MM.1S (cell line): Measurements from ENCODE around the gene KRTAP10-1.
"Not testable (repeated sequence)": the region's sequence is repeated elsewhere in the genome, so short reads cannot be mapped to it uniquely, and the experiment has no call there.

Experiments used
- CTCF ChIP-seq: fragments of 300-600 bp; sonication (generic); IDR thresholded peaks from 2 replicates; pipeline ENCODE4 v1.5.1; 2016; ENCODE audit warnings: antibody characterized with exemption, low read length, mixed read lengths
- EZH2 ChIP-seq: fragments of 300-600 bp; sonication (generic); optimal IDR thresholded peaks from 2 replicates; pipeline ENCODE3; 2017; ENCODE audit warnings: low read depth, mild to moderate bottlenecking, antibody characterized with exemption, low read length, mixed read lengths

GRCh38 chr21:44573630-44574456 is 33.8 kb upstream of the KRTAP10-1 start, which contains the start of gene KRTAP10-4:
- TF ChIP-seq CTCF, EZH2: not testable (repeated sequence)
